ENCODE data around the gene SLC6A18.

SLC6A18 gene

DNA sequence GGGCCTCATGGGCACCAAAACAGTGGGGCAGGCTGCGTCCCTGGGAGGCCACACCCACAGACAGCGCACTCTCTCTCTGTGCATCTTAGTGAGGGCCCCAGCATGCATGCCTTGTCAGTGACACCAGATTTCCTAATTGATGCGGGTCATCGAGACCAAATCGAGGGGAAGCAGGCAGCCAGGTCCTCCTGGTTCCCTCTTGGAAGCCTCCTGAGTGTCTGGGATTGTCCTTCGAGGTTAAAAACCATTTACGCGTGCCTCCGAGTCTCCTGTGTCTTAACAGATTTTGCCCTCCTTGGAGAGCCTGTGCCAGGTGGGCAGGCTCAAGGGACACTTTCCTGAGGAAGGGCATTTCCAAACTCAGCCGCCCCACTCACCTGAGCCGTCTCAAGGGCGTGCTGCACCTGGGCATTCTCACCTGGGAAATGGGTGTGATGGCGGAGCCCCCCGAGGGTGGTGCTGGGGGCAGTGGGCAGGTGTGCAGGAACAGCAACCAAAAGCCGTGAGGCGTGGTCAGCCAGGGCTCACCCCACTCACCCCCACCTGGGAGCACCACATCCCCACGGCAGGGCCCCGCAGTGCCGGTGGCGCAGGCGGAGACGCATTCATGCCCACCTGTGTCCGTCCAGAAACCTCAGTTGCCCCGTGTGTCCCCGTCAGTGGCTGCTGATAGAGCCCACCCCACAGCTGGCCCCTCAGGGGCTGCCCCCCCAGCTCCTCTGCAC is 21.1 kb upstream of the SLC6A18 start:
- DNase-seq: no peak

DNA sequence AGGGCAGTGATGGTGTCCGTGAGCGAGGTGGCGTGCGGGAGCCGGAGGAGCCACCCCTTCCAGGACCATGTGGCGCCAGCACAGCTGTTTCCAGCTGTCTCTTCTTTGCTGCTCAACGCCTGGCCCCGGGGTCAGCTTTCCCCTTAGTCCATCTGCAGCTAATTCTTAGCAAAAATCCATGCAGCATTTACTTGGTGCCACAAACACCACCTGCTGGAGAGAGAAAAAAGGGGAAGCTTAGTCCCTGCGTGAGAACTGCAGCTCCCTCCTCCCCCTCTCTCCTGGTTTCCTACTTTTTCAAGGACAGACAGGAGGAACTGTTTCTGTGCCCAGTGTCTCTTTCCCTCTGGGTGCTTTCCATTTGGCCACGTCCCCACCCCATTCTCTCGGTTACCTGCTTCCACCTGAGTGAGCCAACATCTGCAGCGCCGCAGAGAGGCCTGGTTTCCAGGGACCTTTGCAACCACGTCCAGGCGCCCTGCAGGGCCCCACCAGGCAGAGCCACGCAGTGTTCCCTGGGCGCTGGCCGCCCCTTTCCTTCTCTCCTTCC is 20.4 kb upstream of the SLC6A18 start:
- DNase-seq: no peak

DNA sequence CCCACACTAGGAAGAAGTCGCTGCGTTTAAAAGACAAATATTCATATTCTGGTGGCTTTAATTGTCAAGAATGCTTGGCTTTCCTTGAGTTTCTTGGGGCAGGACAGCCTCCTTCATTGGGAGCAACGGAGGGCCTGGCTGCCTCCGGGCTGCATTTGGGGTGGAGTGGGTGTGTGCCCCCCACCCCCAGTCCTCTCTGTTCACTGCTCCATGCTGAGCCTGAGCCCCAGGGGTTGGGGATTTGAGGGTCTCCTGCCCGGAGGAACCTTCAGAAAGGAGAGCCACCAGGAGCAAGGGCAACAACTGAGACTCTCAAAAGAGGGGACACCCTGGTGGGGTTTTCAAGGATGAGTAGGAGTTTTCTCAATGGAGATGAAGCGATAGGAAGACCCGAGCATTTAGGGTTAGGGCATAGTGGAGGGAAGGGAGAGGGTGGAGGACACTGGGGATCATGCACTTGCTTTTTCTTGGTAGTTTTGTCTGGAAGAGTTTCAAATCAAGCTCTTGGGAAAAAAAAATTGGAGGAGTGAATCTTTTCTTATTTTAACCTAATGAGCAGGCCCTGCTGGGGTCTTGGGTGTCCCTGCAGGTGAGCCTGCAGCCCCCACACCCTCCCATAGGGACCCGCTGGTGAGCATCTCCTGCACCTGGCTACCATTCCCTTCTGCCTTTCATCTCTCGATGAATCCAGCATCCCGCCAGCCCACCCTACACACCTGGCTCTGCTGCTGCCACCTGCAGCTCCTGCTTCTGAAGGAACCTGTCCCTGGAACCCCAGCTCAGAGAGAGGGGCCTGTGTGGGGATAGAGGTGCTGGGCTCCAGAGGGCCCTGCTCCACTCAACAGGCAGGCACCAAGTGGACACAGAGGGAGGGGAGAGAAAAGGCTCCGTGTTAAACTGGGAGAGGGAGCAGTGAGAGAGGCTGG is 19.7 kb upstream of the SLC6A18 start:
- no peak for DNase-seq

DNA sequence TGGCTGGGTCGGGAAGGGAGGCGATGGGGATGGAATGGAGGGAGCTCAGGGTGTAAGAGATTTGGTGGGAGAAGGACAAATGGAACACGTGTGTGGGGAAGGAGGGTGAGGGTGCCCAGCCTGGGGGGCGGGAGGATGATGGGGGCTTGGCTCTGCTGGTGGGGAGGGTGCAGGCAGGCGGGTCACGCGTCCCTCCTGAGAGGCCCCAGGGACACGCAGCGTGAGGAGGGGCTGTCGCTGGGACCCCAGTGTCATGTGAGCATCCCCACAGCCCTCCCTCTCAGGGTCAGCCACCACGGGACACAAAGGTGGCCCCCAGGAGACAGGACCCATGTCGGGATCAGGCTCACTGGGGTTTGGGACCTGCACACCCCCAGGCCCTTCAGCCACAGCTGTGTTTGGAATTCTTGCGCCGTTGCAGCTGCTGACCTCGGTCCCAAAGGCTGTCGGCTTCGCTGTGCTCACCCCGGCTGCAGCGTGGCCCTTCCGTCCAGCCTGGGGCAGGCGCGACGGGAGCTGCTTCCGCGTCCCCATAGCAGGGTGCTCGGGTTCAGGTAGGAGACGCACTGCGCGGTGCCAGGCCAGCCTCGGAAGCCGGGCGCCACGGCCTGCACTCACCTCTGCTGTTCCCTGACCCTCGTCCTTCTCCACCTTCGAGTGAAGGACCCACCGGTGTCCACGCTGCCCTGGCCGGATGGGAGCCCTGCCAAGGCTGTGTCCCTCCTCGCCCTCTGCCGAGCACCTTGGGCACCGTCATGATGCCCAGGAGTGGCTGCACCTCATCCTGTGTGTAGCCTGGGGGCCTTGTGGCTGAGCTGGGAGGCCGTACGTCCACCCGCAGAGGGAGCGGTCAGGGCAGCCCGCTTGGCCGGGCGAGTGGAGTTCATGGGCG is 18.4 kb upstream of the SLC6A18 start:
- no peak for DNase-seq

DNA sequence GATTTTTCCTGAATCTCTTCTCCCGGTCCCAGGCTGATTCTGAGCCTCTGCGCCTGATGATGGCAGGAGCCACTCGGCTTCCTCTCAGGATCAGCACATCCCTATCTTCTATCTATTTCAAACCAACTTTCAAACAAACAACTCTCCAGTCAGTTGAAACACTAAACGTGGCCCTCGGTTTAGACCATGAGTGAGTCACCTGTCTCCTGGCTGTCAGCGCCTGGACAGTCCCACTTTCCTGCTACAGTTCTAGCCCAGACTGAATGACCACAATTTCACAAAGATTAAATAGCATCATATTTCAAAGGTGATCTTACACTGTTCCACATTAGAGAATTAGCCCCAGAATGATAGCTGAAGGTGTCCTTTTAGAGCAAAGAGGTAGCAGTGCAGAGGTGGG is 17.6 kb upstream of the SLC6A18 start:
- DNase-seq: no peak

DNA sequence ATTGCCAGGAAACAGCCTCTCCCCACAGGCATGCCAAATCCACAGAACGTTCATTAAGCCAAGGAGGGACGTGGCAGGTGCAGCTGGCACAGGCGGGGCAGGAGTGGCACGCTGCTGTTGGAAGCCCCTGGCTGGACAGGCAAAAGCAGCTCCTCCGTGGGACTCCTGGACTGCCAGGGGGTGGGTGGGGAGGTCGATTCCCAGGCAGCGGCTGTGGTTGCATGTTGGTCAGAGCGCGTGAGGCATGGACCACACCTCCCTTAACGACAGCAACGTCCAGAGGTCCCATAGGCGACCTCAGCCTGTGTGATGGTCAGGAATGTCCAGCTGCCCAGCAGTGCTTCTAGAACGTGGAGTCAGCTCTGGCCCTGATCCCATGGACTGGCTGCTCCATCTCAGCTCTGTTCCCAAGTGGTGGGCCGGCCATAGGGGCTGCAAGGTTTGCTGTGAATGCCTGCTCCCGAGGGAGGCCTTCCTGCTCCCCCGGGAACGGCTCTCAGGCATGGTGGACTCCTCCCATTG is 16.9 kb upstream of the SLC6A18 start:
- no peak for DNase-seq

DNA sequence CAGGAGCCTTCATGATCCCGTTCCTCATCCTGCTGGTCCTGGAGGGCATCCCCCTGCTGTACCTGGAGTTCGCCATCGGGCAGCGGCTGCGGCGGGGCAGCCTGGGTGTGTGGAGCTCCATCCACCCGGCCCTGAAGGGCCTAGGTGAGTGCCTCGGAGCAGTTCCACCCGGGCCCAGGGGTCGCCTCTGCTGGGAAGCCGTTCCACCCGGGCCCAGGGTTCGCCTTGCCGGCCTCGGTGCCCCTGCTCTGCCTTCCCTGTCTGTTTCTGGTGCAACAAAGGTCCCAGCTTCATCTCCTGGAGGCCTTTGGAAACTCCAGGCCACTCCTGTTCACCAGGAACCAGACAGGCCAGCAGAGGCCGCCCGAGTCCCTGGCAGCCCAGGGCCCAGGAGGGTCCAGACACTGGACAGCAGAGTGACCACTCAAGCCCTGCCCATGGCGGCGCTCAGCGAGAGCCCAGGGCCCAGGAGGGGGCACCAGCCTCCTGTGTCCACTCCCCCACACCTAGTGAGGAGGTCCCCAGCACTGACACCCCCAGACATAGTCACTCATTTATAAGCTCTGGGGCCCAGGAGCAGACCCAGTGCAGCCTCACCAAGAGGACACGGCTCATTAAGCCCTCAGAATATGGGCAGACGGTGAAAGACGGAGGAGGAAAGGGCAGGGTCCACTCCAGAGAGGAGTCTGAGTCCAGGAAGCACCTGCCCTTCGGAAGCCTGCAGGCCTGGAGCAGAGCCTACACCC is 16.3 kb upstream of the SLC6A18 start:
- DNase-seq: no peak

DNA sequence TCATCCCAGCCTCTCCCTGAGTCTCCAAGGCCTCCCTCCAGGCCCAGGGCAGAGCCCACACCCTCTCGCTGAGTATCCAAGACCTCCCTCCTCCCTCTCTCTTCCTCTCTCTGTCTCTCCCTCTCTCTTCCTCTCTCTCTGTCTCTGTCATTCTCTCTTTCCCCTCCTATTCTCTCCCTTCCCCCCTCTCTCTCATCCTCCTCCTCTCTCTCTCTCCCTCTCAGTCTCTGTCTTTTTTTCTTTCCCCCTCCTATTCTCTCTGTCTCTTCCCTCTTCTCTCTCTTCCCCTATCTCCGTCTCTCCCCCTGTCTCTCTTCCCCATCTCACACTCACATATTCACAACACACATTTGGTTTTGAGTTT is 15.7 kb upstream of the SLC6A18 start:
- DNase-seq: no peak

DNA sequence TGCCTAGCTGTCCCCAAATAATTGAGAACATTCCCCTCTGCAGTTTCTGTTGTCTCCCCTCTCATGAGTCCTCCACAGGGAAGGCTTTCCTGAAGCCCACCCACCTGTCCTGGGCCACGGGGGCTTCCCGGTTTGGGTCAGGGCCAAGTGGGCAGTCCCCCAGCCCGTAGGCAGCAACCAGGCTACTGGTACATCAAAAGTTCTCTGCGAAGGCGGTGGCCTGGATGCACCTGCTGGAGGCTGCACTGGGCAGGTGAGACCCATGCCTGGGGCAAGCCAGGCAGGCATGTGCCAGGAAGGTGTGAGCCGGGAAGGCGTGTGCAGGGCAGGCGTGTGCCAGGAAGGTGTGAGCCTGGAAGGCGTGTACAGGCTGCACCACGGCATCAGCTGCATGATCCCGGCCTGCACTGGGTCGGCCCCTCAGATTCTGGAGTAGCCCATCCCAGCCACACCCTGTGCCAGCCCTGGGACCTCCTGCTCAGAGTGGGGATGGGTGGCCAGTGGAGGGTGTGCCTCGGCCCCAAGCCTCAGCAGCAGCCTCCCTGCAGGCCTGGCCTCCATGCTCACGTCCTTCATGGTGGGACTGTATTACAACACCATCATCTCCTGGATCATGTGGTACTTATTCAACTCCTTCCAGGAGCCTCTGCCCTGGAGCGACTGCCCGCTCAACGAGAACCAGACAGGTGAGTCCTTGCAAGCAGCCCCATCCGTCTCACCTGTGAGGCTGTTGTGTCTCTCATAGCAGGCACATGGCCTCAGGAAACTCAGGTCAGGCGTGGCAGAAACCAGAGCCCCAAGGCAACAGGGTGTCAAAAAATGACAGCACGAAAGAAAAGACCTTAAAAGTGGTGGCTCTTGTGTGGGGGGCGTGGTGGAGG is 15.0 kb upstream of the SLC6A18 start:
- DNase-seq: no peak

DNA sequence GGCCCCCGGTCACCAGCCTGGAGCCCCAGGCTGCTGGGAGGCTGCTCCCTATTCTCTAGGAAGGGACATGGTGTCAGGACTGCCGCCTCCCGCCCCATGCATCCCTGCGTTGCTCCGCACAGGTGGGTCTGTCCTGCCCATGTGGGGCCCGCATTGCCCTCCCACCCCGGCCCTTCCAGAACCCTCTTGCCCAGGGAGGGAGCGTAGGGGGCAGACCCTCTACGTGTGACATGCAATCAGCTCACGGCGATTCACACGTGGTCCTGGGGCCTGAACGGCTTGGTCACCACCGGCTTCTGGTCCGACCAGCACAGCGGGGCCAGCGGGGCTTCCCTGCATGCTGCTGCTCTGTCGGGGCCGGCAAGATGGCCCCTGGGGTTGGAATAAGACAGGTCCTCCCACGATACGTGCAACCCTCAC is 14.3 kb upstream of the SLC6A18 start:
- DNase-seq: no peak

DNA sequence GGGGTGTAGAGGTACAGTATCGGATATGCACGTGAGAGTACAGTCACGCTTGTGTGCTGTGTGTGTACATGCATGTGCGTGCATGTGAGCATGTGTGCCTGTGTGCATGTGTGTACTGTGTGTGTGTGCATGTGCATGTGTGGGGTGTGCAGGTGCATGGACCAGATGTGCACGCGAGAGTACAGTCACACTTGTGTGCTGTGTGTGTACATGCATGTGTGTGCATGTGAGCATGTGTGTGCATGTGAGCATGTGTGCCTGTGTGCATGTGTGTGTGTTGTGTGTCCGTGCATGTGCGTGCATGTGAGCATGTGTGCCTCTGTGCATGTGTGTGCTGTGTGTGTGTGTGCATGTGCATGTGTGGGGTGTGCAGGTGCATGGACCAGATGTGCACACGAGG is 13.5 kb upstream of the SLC6A18 start:
- DNase-seq: no peak

DNA sequence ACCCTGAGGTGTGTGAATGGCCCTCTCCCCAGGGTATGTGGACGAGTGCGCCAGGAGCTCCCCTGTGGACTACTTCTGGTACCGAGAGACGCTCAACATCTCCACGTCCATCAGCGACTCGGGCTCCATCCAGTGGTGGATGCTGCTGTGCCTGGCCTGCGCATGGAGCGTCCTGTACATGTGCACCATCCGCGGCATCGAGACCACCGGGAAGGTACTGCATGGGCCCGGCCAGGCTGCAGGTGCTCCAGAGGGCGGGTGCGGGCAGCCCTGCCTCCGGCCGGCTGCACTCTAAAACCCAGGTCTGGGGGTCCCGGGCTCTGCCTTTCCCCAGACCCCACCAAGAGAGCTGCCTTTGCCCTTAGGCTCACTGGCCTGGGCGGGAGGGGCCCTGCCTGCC is 12.9 kb upstream of the SLC6A18 start:
- no peak for DNase-seq

DNA sequence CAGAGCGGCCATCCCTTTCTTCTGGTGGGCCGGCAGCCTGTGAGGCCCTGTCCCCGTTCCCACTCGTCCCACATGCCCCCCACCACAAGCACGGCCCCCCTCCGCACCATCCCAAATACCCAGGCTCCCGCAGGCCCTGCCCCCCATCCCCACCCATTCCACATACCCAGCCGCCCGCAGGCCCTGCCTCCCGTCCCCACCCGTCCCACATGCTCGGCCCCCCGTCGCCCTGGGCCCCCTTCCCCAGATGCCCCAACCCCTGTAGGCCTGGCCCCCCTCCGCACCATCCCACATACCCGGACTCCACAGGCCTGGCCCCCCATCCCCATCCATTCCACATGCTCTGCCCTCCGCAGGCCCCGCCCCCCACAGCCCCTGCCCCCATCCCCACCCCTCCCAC is 12.3 kb upstream of the SLC6A18 start:
- DNase-seq: no peak

DNA sequence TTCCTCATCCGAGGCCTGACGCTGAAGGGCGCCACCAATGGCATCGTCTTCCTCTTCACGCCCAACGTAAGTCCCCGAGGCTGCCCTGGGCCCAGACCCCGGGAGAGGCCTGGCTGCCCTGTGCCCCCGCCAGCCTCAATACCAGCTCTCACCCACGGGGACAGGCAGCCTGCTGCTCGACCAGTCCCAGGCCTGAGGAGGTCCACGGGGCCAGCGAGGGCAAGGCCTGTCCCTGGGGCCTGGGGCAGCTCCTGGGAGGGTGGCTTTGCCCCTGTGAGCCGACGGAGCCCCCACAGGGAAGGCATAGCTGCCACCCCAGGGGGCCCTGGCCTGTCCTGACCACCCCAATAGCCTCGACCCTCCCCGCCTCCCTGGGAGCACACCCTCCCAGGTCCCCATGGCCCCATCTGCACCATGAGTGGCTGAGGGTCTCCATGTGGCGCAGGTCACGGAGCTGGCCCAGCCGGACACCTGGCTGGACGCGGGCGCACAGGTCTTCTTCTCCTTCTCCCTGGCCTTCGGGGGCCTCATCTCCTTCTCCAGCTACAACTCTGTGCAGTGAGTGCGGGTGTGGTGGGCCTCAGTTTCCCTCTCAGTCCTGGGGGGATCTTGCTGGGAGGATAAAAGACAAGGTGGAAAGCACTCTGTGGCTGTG is 11.5 kb upstream of the SLC6A18 start:
- no peak for DNase-seq

DNA sequence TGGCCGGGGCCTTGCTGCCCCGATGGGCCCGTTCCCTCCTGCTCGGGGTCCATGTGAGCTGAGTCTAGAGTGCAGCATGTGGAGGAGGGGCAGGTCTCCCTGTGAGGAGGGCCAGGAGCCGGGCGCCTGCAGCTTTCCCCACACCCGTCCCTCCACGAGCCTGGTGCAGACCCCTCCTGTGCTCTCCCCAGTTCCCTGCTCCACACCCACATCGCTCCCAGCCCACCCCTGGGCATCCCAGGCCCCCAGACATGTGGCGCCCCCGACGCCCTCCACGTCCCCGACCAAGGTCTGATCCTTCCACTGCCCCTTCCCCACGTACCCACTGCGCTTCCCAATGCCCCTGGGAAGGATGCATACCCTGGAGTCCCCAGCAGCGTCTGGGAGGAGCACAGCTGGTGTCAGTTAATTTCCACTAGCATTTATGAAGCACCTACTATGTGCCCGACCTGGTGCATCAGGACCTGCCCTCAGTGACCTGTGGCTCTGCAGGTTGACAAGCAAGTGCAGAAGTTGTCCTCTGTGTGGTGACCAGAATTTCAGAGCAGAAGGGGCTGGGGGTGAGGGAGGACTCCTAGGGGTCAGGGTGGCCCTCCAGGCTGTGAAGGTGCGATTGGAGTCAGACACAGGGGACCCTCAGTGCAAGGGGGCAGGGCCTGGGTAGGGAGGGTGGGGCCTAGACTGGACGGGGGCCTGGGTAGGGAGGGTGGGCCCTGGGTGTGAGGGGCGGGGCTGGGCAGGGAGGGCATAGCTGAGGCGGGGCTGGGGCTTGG is 10.8 kb upstream of the SLC6A18 start:
- no peak for DNase-seq

DNA sequence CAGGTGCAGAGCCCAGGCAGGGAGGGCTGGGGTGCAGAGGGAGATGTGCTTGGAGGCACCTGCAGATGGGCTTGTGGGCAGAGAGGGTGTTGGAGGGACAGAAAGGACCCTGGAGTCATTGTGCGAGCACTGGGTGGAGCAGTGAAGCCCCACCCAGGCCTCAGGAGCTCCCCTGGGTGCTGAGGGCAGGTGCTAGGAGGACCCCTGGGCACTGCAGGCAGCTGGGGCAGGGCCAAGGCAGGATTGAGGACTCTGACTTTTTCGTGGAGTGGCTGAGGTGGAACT is 10.3 kb upstream of the SLC6A18 start:
- DNase-seq: no peak

DNA sequence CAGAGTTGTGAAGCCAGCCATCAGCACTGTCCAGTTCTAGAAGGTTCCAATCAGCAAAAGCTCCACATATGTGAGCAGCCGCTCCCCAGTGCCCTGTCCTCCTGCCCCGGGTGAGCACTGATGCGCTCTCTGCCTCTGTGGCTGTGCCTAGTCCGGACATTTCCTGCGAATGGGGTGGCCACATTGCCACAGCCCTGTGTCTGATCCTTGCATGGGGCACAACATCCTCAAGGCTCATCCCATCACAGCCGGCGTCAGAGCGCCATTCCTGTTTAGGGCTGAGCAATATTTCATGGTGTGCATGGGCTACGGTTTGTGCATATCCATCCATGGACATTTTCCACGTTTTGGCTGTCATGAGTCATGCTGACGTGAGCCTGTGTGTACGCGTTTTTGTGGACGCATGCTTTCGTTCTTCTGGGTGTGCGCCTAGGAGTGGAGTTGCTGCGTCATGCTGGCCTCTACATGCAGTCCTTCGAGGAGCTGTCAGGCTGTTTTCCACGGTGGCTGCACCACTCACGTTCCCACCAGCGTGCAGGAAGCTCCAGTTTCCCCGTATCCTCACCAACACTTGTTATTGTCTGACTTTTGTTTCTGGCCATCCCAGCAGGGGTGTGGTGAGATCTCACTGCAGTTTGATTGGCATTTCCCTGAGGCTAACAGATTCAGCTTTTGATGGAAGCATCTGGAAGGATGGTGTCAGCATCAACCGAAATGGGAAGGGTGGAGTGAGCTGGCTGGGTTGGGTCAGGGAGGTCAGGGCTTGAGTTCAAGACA is 9.7 kb upstream of the SLC6A18 start:
- DNase-seq: no peak

DNA sequence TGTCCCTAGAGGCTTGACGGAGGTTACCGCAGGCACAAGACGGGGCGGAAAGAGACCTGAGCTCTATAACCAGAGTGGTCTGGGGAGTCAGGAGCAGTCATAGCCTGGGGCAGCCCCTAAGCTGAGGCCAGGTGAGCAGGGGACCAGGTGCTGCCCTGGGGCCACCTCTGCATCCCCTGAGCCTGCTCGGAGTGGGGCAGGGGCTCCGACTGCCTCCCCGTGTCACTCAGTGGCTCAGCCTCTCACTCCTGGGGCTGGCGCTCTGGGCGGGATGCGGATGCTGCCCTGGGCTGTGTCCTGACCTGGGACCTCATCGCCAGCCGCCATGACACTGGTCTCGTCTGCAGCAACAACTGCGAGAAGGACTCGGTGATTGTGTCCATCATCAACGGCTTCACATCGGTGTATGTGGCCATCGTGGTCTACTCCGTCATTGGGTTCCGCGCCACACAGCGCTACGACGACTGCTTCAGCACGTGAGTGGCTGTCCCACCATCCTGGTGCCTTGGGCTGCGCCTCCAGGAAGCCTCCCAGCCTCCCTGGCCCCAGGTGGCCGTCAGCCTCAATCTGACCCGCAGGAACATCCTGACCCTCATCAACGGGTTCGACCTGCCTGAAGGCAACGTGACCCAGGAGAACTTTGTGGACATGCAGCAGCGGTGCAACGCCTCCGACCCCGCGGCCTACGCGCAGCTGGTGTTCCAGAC is 8.8 kb upstream of the SLC6A18 start:
- DNase-seq: no peak
